CD14-positive monocyte (primary cell): ENCODE data around the gene DOHH. TPM values are rescaled to one million over a fixed set of nuclear protein-coding genes. Genes with fewer than 3 reads are reported as not detected.
A peak's percentile ranks its signal among the peaks of the same experiment; 100 is the strongest.

Experiments
- DNase-seq, 3 donors: peaks; one replicate each; pipeline ENCODE4 v3.0.0-alpha.2; 2011 to 2022
- H2AFZ ChIP-seq: 2 replicates; pipeline ENCODE4 v1.6.0; 2012; ENCODE audit warnings: mild to moderate bottlenecking, low read depth, low read length, inconsistent platforms; ENCODE audit not compliant: insufficient read depth, poor library complexity, severe bottlenecking
- H3K27ac ChIP-seq, 2 donors: 1 replicate in 1 of 2; 2 replicates in 1 of 2; pipeline ENCODE4 v1.5.1; 2012 to 2013; ENCODE audit warnings: low read length in 2 of 2, control low read depth in 1 of 2, inconsistent platforms in 1 of 2, low read depth in 1 of 2, mild to moderate bottlenecking in 1 of 2
- H3K27me3 ChIP-seq, 2 donors: one replicate each; pipeline versions ENCODE4 v1.6.0 to v1.6.1; 2011 to 2013; ENCODE audit warnings: low read length in 2 of 2; ENCODE audit not compliant: control insufficient read depth in 2 of 2, insufficient read depth in 2 of 2
- H3K36me3 ChIP-seq, 2 donors: replicated peaks in 1 of 2; 1 replicate in 1 of 2; 2 replicates in 1 of 2; pipeline versions ENCODE4 v1.5.1 to v1.6.1; 2012 to 2013; ENCODE audit warnings: low read length in 2 of 2, control low read depth in 1 of 2, inconsistent platforms in 1 of 2, mild to moderate bottlenecking in 1 of 2; ENCODE audit not compliant: insufficient read depth in 2 of 2, control insufficient read depth in 1 of 2
- H3K4me1 ChIP-seq, 2 donors: 1 replicate in 1 of 2; 2 replicates in 1 of 2; pipeline versions ENCODE4 v1.5.1 to v1.6.1; 2012 to 2013; ENCODE audit warnings: low read length in 2 of 2, control low read depth in 1 of 2, inconsistent platforms in 1 of 2, mild to moderate bottlenecking in 1 of 2, moderate library complexity in 1 of 2; ENCODE audit not compliant: insufficient read depth in 2 of 2, control insufficient read depth in 1 of 2
- H3K4me2 ChIP-seq: replicated peaks from 2 replicates; pipeline ENCODE3; 2012; ENCODE audit warnings: low read length, moderate library complexity, mild to moderate bottlenecking; ENCODE audit not compliant: poor library complexity, severe bottlenecking; ENCODE audit errors: extremely low read depth
- H3K4me3 ChIP-seq, 3 experiments: fragments of 200-600 bp in 1 of 3; sonication (generic) in 1 of 3; replicated peaks in 1 of 3; 1 replicate in 2 of 3; 2 replicates in 1 of 3; pipeline ENCODE4 v1.5.1; 2011 to 2013; ENCODE audit warnings: low read length in 3 of 3, mild to moderate bottlenecking in 3 of 3, control low read depth in 2 of 3, low read depth in 2 of 3, inconsistent platforms in 1 of 3, moderate library complexity in 1 of 3
- H3K79me2 ChIP-seq: 2 replicates; pipeline ENCODE4 v1.6.0; 2012; ENCODE audit warnings: mild to moderate bottlenecking, control low read depth, inconsistent platforms, low read length, moderate library complexity; ENCODE audit not compliant: insufficient read depth
- H3K9ac ChIP-seq: 2 replicates; pipeline ENCODE4 v1.6.0; 2017; ENCODE audit warnings: low read length, mild to moderate bottlenecking; ENCODE audit not compliant: insufficient read depth, poor library complexity, severe bottlenecking
- H3K9me3 ChIP-seq, 2 donors: replicated peaks in 1 of 2; 1 replicate in 1 of 2; 2 replicates in 1 of 2; pipeline versions ENCODE4 v1.5.1 to v1.6.1; 2012 to 2013; ENCODE audit warnings: low read length in 2 of 2, control low read depth in 1 of 2; ENCODE audit not compliant: control insufficient read depth in 1 of 2, insufficient read depth in 1 of 2
- H4K20me1 ChIP-seq: 2 replicates; pipeline ENCODE4 v1.6.0; 2012; ENCODE audit warnings: mild to moderate bottlenecking, low read length, control low read depth, moderate library complexity; ENCODE audit not compliant: insufficient read depth
- H3K27ac Mint-ChIP-seq, 7 donors: one replicate each; pipeline ENCODE4 v1.8.0; 2020; ENCODE audit warnings: mild to moderate bottlenecking in 7 of 7, mixed read lengths in 7 of 7, moderate library complexity in 6 of 7, inconsistent platforms in 2 of 7
- H3K27me3 Mint-ChIP-seq, 3 donors: one replicate each; pipeline ENCODE4 v1.8.0; 2021 to 2022; ENCODE audit warnings: low read depth in 3 of 3, mild to moderate bottlenecking in 3 of 3, mixed read lengths in 3 of 3, moderate library complexity in 3 of 3, inconsistent platforms in 1 of 3
- H3K36me3 Mint-ChIP-seq, 2 donors: one replicate each; pipeline ENCODE4 v1.8.0; 2020; ENCODE audit warnings: mixed read lengths in 2 of 2, inconsistent platforms in 1 of 2, mild to moderate bottlenecking in 1 of 2
- H3K4me1 Mint-ChIP-seq: one replicate; pipeline ENCODE4 v1.8.0; 2020; ENCODE audit warnings: mild to moderate bottlenecking, mixed read lengths
- H3K4me3 Mint-ChIP-seq, 2 donors: one replicate each; pipeline ENCODE4 v1.8.0; 2020; ENCODE audit warnings: mild to moderate bottlenecking in 2 of 2, mixed read lengths in 2 of 2, moderate library complexity in 1 of 2
- H3K9me3 Mint-ChIP-seq, 7 donors: one replicate each; pipeline ENCODE4 v1.8.0; 2020 to 2022; ENCODE audit warnings: mixed read lengths in 7 of 7, mild to moderate bottlenecking in 6 of 7, moderate library complexity in 6 of 7, inconsistent platforms in 2 of 7
- CTCF ChIP-seq: fragments of 200-600 bp; IDR thresholded peaks from one replicate; pipeline ENCODE4 v1.8.0; 2022; ENCODE audit warnings: antibody characterized with exemption, mild to moderate bottlenecking
- WGBS: methylation state at CpG from one replicate; pipeline ENCODE4 v1.1.5; 2013; ENCODE audit warnings: missing lambda C conversion rate; ENCODE audit not compliant: insufficient coverage; 5-methylcytosine and 5-hydroxymethylcytosine counted together
- intact Hi-C, 2 donors: fragments of 100-400 bp; cut with micrococcal nuclease; formaldehyde crosslinking; loops; one replicate each; pipeline versions ENCODE4 v1.15.0 to v1.15.1; 2023
- polyA plus RNA-seq, 3 donors: library from polyadenylated mRNA; depleted of rRNA in 1 of 3; unstranded in 2 of 3; stranded (reverse) in 1 of 3; fragments of 300-500 nt in 2 of 3; fragments of >200 nt in 1 of 3; fragmentation: Illumina TruSeq in 2 of 3; gene quantifications; 1 replicate in 2 of 3; 2 replicates in 1 of 3; pipeline ENCODE4 v1.2.3, GENCODE V29; 2012 to 2021

DOHH gene
- polyA plus RNA-seq, 3 donors = 3.7 to 4.2 (median 4.1) TPM

GRCh38 chr19:3547301-3547731 is 46.8 kb upstream of the DOHH start:
- WGBS = 92% methylated on average over 15 of the region's 15 CpGs
- intact Hi-C loops = loop anchor here (5.0 kb wide), 3 partner anchors 35 to 80 kb away; partner anchors contain the start of gene CACTIN (in 1 of the 2)
- H4K20me1 ChIP-seq = peaks cover 55% of the 10 kb centered on the region
- peaks cover 46 to 62% of the 10 kb centered on the region in 2 donors for H3K36me3 ChIP-seq
- no peaks in the 10 kb centered on the region for H3K9me3 ChIP-seq
- H3K27ac ChIP-seq = peak overlapping the region in 1 of 2 donors; percentile 89
- H3K27me3 ChIP-seq = no peaks in the 10 kb centered on the region
- Mint-ChIP-seq H3K27me3 (no peaks in the 10 kb centered on the region), H3K27ac (peak overlapping the region in 5 of 7 donors; percentile 7 to 79 (median 51)), H3K9me3 (peaks cover 0 to 2% (median 0%) of the 10 kb centered on the region in 7 donors), H3K36me3 (peaks cover 35 to 58% of the 10 kb centered on the region in 2 donors), H3K4me1 (peaks cover 36% of the 10 kb centered on the region), H3K4me3 (no peak overlapping the region)
- peaks cover 32% of the 10 kb centered on the region for H3K79me2 ChIP-seq
- peaks cover 36 to 48% of the 10 kb centered on the region in 2 donors for H3K4me1 ChIP-seq
- H2AFZ ChIP-seq = no peak overlapping the region
- peak in 1 of 3 donors; percentile 36 for DNase-seq
- no peak overlapping the region for H3K4me3 ChIP-seq
- H3K4me2 ChIP-seq = no peak overlapping the region
- peak; percentile 79 for TF ChIP-seq CTCF
- H3K9ac ChIP-seq = no peak overlapping the region

- Histone ChIP-seq H3K9ac (no peak overlapping the region), H3K27ac (no peak overlapping the region), H2AFZ (no peak overlapping the region), H3K9me3 (no peaks in the 10 kb centered on the region), H3K4me2 (no peak overlapping the region), H3K27me3 (no peaks in the 10 kb centered on the region), H3K4me3 (no peak overlapping the region), H3K4me1 (peaks cover 30 to 39% of the 10 kb centered on the region in 2 donors), H3K36me3 (peaks cover 48 to 62% of the 10 kb centered on the region in 2 donors), H4K20me1 (peaks cover 58% of the 10 kb centered on the region), H3K79me2 (peaks cover 20% of the 10 kb centered on the region)
- Mint-ChIP-seq H3K9me3 (peaks cover 0 to 2% (median 0%) of the 10 kb centered on the region in 7 donors), H3K4me3 (no peak overlapping the region), H3K27me3 (peaks cover 0 to 1% (median 0%) of the 10 kb centered on the region in 3 donors), H3K4me1 (peaks cover 34% of the 10 kb centered on the region), H3K27ac (peak overlapping the region in 3 of 7 donors; percentile 32 to 88 (median 52)), H3K36me3 (peaks cover 35 to 54% of the 10 kb centered on the region in 2 donors)
- TF ChIP-seq CTCF = no peak
- 97% methylated on average over 11 of the region's 23 CpGs for WGBS
- intact Hi-C loops = loop anchor here (5.0 kb wide), 3 partner anchors 36 to 81 kb away; partner anchors contain the start of gene CACTIN (in 1 of the 2)
- no peak for DNase-seq
Measured at GRCh38 chr19:3546119-3546518, 45.6 kb upstream of the DOHH start.
